HG03066 (cell line): Measurements from ENCODE around the gene TRABD2B.
"Not testable (repeated sequence)": the region's sequence is repeated elsewhere in the genome, so short reads cannot be mapped to it uniquely, and the experiment has no call there.

ENCODE experiments used
- ATAC-seq: cut with Tn5 transposase; IDR thresholded peaks from one replicate; pipeline ENCODE4 v1.9.1; 2021; ENCODE audit warnings: low read depth; ENCODE audit not compliant: unreplicated experiment

TRABD2B gene

DNA sequence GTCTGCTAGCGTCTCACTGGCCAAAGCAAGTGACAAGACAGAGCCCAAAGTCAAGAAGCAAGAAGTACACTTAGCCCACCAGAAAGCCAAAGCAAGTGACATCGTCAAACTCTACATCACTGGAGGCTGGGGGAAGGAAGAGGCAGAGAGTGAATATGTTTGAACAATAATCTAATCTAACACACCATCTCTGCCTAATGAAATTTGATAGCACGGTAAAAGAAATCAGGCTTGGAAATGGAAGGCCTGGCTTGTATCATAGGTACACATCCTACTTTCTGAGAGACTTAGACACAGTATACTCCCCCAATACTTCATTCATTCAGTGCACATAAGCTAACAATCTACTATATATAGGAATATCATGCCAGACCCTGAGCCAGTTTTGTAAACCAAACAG, 26.3 kb downstream of the TRABD2B start:
- ATAC-seq: no peak

DNA sequence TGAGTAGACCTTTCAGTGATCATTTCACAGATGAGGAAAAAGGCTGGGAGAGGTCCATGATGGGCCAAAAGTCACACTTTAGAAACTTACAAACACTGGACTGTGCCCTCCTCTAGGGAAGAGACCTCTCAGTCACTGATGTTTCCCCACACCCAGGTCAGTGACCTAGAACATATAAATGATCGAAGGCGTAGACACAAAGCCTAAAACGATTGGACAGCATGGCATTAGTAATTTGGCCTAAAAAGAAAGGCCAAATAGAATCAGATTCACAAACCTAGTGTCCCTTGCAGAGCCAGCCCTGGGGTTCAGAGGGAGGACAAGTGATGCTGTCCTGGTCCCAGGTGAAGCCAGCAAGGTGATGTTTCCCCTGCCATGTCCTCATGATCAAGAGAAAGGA, 27.7 kb downstream of the TRABD2B start:
- ATAC-seq: no peak

DNA sequence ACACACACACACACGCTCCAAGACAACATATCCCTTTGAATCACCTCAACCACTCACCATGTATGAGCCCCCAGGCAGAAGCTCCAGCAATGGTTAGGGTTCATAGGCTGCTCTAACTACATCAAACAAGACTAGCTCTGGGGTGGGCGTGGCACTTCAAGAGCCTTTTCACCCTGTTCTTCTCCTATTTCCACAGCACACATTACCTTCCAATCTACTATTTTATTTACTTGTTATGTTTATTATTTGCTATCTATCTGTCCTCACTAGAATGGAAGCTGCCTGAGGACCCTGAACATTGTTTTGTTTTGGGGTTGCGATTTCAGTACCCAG, 28.7 kb downstream of the TRABD2B start:
- no peak for ATAC-seq

DNA sequence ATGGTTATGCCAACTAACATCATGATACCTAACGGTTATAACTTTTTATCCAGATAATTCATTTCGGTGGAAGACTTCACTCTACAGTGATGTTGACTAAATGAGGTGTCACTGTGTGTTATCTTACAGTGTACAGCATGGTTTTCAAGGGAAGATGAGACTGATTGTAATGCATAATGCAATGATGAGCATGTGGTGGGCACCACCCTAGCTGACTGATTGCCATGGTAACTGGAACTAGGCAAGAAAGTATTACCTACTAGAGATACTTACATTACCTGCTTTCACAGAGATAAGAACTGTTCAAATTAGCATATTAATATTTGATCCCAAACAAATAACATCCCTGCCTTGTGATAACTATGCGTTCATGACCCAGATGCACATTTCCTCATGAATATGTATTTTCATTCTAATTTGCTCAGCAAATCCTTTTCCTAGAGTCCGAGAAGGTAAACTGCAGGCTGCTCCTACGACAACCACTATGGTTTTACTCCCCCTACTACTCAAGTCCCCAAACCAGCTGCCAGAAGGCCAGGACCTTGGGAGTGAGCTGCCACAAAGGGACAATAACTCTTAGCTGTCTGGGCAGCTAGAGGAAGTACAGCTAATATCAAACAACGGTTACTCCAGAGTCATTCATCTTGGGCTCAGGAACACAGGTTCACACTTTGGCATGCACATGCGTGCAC, 29.2 kb downstream of the TRABD2B start:
- ATAC-seq: no peak

DNA sequence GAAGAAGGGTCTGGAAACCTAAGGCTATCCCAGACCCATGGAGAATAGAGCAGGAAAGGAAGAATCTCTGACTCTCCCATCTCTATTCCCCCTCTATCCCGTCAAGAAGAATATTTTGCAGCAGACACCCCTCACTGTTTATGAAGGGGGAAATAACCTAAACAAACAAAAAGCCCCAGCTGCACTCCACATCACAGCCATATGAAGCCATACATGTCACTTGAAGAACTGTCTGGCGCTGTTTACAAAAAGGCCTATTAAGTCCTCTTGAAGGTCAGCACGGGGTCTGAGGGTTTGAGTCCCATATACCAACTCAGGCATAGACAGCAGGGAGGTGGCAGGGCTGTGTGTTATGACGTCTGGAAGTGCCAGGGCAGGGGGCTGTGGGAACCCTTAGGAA, 31.4 kb downstream of the TRABD2B start:
- no peak for ATAC-seq

DNA sequence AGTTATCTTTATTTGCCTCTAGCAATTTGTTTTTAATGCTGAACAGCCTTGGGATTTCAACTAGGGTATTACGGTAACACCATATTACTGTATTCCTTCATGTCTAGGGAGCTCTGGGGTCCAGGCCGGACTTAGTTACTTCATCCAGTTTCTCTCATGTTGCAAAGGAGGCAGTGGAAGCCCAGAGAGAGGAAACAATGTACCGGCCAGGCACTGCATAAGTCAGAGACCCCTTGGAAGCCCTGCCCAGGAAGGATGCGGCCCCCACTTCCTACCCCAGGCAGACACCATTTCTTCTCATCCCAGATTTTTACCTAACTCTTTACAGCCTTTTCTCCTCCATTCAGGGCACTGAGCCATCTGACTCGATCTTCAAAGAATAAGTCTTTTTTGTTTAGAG, 32.5 kb downstream of the TRABD2B start:
- no peak for ATAC-seq

DNA sequence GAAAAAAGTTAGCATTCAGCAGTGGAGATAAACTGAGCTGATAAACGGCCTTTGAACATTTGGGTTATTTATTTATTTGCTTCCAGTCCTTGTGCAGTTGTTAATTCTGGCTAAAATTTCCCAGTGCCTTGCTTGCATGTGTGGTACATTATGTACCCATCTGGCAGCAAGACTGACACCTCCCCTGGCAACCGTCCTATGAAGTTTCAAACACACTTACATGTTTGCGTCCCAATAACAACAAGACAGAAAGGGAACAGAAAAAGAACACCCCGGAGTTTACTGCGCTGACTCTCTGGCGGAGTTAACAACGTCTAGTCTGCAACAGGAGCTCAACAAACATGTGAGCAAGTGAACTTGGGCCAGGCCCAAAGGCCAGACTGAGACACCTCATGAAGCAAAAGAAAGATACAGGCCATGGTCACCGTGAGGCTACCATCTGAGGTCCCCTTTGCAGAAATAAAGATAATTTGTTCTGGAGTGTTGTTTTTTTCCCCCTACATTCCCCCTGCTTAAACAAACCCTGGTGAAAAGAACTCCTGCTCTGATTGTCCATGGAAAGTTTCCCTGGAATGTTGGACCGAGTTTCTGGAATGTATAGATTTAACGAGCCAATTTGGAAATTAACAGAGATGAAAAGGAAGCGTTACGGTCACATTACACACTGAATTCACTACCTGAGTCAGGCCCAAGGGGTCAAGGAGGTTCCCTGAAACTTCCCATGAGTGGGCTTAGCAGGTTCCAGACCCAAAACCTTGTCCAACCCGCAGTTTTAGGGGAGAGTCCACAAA, 33.4 kb downstream of the TRABD2B start:
- ATAC-seq: no peak

DNA sequence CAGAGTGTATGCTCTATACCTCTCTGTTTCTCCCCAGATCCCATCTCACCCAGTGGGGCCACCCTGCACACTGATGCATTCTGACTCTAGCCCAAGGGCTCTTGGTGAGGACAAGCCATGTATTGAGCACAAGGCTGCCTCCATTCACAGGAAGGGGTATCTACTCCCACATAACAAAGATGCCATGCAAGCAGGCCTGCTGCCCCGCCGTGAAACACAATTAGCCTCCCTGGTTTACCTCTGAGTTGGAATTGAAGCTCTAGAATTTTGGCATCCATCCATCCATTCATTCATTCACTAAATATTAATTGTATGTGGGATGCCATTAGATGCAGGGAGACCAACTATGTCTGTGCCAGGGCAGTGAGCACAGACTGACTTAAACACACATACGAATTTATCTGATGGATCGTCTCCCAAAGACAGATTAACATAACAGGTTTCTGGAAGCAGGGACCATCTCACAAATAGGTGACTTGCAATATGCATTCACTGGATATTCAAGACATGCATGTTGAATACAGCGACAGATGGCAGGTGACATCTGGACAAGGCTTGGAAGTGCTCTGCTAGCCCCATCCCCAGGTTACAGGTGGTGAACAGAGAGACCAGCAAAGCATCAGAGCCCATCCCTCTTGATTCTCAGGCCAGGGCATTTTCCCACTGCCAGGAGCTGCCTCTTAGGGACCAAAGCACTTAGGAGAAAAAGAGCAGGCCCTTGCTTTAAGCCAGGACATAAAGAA, 34.3 kb downstream of the TRABD2B start:
- ATAC-seq: no peak

DNA sequence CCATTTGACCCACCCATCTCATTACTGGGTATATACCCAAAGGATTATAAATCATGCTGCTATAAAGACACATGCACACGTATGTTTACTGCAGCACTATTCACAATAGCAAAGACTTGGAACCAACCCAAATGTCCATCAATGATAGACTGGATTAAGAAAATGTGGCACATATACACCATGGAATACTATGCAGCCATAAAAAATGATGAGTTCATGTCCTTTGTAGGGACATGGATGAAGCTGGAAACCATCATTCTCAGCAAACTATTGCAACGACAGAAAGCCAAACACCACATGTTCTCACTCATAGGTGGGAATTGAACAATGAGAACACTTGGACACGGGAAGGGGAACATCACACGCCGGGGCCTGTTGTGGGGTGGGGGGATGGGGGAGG, 35.4 kb downstream of the TRABD2B start:
- not testable (repeated sequence) for ATAC-seq

DNA sequence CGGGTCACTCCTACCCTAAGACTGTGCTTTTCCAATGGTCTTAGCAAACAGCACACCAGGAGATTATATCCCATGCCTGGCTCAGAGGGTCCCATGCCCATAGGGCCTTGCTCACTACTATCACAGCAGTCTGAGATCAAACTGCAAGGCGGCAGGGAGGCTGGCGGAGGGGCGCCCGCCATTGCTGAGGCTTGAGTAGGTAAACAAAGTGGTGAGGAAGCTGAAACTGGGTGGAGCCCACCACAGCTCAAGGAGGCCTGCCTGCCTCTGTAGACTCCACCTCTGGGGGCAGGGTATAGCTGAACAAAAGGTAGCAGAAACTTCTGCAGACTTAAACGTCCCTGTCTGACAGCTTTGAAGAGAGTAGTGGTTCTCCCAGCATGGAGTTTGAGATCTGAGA, 40.7 kb downstream of the TRABD2B start:
- not testable (repeated sequence) for ATAC-seq

DNA sequence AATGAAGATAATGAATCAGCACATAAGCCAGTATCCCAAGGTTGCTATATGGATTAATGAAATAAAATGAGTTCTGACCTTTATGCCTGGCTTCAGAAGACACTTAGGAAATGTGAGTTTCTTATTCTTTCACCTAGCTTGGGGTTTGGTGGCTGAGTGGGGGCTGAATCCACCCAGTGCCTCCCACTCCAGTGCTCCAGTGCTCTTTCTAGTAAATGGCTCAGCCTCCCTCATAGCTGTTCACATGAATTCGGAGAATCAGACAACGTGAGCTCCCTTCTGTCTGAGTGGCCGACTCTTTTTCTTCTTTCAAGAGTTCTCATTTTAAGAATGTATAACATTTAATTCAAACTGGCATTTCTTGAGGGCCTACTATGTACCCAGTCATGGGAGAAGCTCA, 43.5 kb downstream of the TRABD2B start:
- no peak for ATAC-seq

DNA sequence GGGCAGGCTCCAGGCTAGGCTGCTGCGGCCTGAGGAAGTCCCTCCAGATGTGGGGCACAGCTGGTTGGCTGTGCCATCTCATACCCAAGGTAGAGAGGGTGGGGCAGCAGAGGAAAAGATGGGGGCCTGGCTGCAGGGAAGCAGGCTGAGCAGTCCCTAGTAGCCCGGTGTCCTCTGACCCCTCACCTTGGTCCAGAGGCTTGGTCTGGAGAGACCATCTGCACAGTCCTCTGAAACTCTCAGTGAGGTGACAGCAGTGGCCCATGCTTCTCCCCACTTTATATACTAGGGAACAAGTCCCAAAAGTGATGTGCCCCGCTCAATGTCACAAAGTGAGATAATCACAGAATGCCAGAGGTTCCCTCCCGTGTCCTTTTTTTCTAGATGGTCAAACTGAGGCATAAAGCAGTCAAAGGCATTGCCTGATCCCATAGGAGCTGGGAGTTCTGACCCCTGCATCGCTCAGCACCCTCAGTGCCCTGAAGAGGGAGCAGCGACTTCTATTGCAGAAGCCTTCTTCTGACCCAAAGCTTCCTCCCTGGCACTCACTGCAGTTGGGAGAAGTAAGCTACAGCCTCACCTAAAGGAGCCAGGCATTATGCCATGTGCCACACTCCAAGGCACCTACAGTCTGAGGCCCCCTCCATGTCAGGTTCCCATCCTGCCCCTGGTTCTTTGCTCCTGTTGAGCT, 45.5 kb downstream of the TRABD2B start:
- no peak for ATAC-seq

DNA sequence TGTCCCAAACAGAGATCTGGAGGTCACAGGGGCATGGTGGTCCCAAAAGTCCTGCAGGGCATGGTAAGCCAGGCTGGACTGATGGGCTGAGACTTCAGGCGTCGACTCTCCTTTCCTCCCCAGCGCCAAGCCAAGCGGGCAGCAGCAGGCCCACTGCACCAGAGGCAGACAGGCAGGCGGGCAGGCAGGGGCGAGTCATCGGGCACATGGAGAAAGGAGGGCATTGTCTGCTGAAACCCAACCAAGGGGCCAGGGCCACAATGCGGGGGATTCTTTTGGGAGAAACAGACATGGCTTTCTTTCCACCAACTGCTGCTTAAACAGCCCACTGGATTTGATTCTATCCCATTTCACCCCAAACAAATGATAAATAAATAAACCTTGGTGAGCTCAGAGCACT, 46.2 kb downstream of the TRABD2B start:
- no peak for ATAC-seq

DNA sequence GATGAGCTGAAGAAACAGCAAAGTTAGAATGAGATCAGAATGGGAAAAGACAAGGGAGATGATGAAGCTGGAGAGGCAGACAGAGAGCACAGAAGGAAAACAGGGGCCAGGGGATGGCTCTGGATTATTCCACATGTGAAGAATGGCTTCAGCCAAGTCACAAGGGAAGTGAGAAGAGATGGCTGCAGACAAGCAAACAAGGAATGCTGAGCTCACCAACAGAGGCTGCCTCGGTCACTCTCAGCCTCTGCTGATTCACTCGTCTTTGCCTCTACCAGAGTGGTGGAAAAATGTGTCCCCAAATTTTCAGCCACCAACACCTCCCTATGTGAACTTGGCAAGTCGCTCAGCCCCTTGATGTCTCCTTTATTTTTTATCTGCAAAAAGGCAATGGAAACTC, 46.7 kb downstream of the TRABD2B start:
- no peak for ATAC-seq

DNA sequence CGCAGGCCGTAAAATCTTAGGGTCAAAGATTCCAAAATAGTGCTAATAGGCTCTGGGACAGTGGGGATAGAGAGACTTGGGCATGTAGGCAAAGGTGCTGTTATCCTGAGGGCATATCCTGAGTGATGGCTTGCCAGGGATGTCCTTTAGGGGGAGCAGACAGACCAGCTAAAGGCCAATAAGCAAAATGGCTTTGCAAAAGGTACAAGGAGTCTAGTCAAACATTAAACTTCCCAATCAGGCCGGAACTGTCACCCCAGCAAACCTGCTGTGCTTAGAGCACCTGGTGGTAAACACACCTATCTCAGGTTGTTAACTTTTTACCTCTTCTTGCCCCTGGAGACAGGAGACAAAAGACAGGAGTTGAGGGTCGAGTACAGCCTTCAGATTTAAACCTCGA, 49.1 kb downstream of the TRABD2B start:
- no peak for ATAC-seq

DNA sequence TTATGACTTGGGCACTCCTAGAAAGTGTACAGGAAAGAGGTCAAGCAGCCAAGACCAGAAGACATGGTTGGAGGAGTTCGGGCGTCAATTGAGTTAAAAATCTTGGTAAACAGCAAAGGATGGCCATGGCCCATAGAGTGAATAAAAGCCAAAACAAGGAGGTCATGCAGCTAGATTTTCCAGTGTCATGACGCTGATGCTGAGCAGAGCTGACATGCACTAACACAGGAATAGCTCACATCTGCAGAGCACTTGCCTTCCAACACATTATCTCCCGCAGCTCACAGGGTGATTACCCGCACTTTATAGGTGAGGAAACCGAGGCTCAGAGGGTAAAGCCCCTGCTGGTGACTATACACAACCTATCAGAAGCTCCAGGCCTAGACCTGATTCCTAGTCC, 49.7 kb downstream of the TRABD2B start:
- ATAC-seq: no peak

DNA sequence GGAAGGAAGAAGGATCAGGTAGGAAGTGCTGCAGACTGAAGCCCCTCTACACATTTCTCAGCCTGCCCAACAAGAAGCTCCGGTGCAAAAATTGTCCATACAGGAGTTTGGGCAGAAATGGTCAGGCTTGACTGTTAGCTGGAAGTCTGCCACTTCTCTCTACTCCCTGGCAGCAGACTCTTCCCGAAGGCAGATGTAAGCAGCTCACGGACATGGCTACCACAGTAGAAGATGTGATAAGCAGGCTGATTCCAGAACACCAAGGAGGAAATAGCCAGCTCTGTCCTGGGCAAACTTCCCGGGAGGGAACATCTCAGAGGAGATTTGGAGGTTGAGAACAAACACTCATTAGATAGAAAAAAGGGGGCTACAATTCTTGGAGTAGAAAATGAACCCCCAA, 52.6 kb downstream of the TRABD2B start:
- no peak for ATAC-seq

DNA sequence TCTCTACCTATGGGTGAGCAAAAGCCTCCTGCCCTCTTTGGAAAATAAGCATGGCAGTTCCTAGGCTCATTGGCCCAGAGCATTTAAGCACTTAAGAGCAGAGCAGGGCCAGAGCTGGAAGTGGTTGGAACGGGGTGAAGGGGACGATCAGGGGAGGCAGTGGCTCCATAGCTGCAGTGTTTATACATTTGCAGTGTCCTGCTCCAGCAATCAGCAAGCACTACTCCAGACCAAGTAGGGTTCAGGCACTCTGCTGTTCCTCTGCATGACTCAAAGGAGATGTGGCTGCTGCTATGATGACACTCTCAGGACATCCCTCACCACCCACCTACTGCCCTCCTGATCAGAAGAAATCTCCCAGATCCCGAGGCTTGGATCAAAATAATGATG, 55.0 kb downstream of the TRABD2B start:
- no peak for ATAC-seq

DNA sequence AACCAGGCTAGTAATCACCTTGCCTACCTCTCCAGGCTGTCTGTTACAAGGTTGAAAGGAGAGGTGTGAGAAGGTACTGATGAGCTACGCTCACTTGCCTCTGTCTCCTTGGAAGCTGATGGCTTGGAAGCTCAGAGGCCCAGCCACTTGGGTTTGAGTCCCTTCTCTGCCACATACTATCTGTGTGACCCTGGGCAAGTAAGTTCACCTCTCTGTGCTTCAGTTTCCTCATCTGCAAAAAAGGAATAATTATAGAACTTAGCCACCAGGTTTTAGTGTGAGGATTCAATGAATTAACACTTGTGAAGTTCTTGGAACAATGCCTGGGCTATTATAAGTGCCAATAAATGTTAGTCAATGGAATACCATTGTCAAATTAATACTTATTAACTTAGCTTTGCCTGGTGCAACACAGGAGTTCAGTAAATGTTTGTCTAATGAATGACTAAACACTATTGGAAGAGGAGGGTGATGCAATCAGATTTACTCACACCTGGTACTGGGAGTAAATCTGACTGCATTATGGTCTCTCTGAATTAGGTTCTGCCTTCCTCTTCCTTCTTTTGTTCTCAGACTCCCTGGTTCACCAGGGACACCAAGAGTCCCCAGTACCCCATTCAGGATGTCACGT, 55.5 kb downstream of the TRABD2B start:
- no peak for ATAC-seq

DNA sequence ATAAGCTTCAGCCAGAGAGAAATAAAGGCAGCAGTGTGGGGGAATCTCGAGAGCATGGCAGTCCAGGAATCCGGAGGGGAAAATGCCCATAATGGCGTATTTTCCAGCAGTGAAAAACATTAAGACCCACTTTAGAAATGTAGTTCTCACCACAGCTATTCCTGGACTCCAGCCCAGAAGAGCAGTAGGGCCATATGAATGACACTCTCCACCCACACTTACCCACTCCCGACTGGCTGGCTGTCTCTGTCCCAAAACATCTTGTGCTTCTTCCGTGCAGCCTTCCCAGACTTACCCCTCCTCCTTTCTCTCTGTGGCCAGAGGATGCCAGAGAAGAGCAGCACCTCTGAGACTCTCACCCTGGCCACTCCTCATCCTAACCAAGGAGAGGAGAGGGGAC, 56.4 kb downstream of the TRABD2B start:
- no peak for ATAC-seq

DNA sequence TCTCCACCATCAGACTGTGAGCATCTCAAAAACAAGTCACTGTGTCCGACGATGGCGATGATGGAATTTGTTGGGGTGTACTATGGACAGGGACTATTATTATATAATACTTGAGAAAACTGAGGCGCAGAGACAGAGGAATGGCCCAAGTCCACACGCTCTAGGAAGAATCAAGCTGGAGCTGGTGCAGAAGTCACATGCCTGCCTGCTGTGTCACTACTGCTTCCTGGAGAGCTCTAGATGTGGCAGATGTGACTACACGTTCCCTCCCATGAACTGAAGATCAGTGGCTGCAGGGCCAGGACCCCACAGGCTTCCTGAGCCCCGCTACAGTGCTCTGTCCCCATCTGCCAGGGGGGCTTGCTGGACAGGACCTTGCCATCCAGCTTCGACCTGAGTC, 56.9 kb downstream of the TRABD2B start:
- no peak for ATAC-seq
